Upper lobe of right lung (tissue), 1 donor: ENCODE results near the gene CCDC30. TPM values are rescaled to one million over a fixed set of nuclear protein-coding genes. Genes with fewer than 3 reads are reported as not detected.

ENCODE experiments used
- ATAC-seq: fragments of 200-7000 bp; cut with Tn5 transposase; one replicate; pipeline ENCODE4 v1.9.1; 2020; ENCODE audit warnings: mild to moderate bottlenecking, moderate library complexity
- DNase-seq: peaks from one replicate; pipeline ENCODE4 v3.0.0-alpha.2; 2020
- H3K27ac ChIP-seq: fragments of 200-600 bp; one replicate; pipeline ENCODE4 v1.8.0; 2022
- H3K27me3 ChIP-seq: fragments of 200-600 bp; one replicate; pipeline ENCODE4 v1.8.0; 2022; ENCODE audit warnings: mild to moderate bottlenecking
- H3K36me3 ChIP-seq: fragments of 200-600 bp; one replicate; pipeline ENCODE4 v1.8.0; 2022
- H3K4me1 ChIP-seq: fragments of 200-600 bp; one replicate; pipeline ENCODE4 v1.8.0; 2022
- H3K4me3 ChIP-seq: fragments of 200-600 bp; one replicate; pipeline ENCODE4 v1.8.0; 2022; ENCODE audit warnings: mild to moderate bottlenecking
- H3K9me3 ChIP-seq: fragments of 200-600 bp; one replicate; pipeline ENCODE4 v1.8.0; 2022
- CTCF ChIP-seq: fragments of 200-600 bp; IDR thresholded peaks from one replicate; pipeline ENCODE4 v1.8.0; 2022; ENCODE audit warnings: antibody characterized with exemption
- intact Hi-C: fragments of 100-400 bp; cut with DNase I; formaldehyde crosslinking; loops from one replicate; pipeline ENCODE4 v1.11.0; 2022
- total RNA-seq: library from RNA; stranded (reverse); fragmentation: NEBNext Ultra II Directional; extraction: Animal tissue kit (Norgen Biotek cat#: 25700); gene quantifications from one replicate; pipeline ENCODE4 v1.2.1, GENCODE V29; 2021
- donor health status: DM: no; HTN: yes; CAD: no; lungs with severe emphysema.

The CCDC30 gene
- total RNA-seq, 1 donor from 2014 or later = 5.0 TPM

GRCh38 chr1:42676534-42677087, 213.5 kb downstream of the CCDC30 start:
- no peak overlapping the region for H3K4me3 ChIP-seq
- peaks cover 16% of the 10 kb centered on the region for H3K4me1 ChIP-seq
- no peak overlapping the region for H3K27ac ChIP-seq
- no peak for DNase-seq
- ATAC-seq = peak; percentile 12
- no peak for TF ChIP-seq CTCF
- H3K27me3 ChIP-seq = no peaks in the 10 kb centered on the region
- no peaks in the 10 kb centered on the region for H3K9me3 ChIP-seq
- intact Hi-C loops = no loop called here
- peaks cover 7% of the 10 kb centered on the region for H3K36me3 ChIP-seq

- Histone ChIP-seq H3K27me3 (no peaks in the 10 kb centered on the region), H3K4me1 (peaks cover 24% of the 10 kb centered on the region), H3K36me3 (peaks cover 14% of the 10 kb centered on the region), H3K9me3 (no peaks in the 10 kb centered on the region), H3K4me3 (no peak overlapping the region), H3K27ac (no peak overlapping the region)
- intact Hi-C loops = no loop called here
- TF ChIP-seq CTCF = no peak
- ATAC-seq = no peak
- no peak for DNase-seq
These were observed 216.4 kb downstream of the CCDC30 start for GRCh38 chr1:42679364-42679983.

- Histone ChIP-seq H3K4me3 (no peak overlapping the region), H3K27me3 (no peaks in the 10 kb centered on the region), H3K27ac (no peak overlapping the region), H3K9me3 (no peaks in the 10 kb centered on the region), H3K36me3 (peaks cover 15% of the 10 kb centered on the region), H3K4me1 (peaks cover 29% of the 10 kb centered on the region)
- ATAC-seq (no peak), DNase-seq (no peak)
- TF ChIP-seq CTCF = no peak
- intact Hi-C loops = no loop called here
These were observed 217.0 kb downstream of the CCDC30 start for GRCh38 chr1:42680055-42680454.

GRCh38 chr1:42680921-42681683, 218.0 kb downstream of the CCDC30 start:
- no peak for DNase-seq
- intact Hi-C loops = no loop called here

More at GRCh38 chr1:42680921-42681683, 218.0 kb downstream of the CCDC30 start:
- H3K27me3 ChIP-seq = no peaks in the 10 kb centered on the region
- TF ChIP-seq CTCF = peak; percentile 7
- H3K9me3 ChIP-seq = no peaks in the 10 kb centered on the region
- H3K4me3 ChIP-seq = peak overlapping the region; percentile 79
- no peak for ATAC-seq
- peaks cover 10% of the 10 kb centered on the region for H3K36me3 ChIP-seq
- peaks cover 39% of the 10 kb centered on the region for H3K4me1 ChIP-seq
- H3K27ac ChIP-seq = peak overlapping the region; percentile 94
